Esophagus (tissue), 2 donors: ENCODE results near the gene C1GALT1C1L. TPM values are rescaled to one million over a fixed set of nuclear protein-coding genes. Genes with fewer than 3 reads are reported as not detected.
"Not testable (repeated sequence)": the region's sequence is repeated elsewhere in the genome, so short reads cannot be mapped to it uniquely, and the experiment has no call there.

ENCODE experiments used
- H3K27ac ChIP-seq, 2 donors: one replicate each; pipeline ENCODE4 v1.5.1; 2013; ENCODE audit warnings: low read depth in 2 of 2, mild to moderate bottlenecking in 2 of 2, inconsistent platforms in 1 of 2, low read length in 1 of 2, moderate library complexity in 1 of 2
- H3K27me3 ChIP-seq, 2 donors: one replicate each; pipeline ENCODE4 v1.6.1; 2013; ENCODE audit warnings: low read length in 2 of 2, control low read depth in 1 of 2, mild to moderate bottlenecking in 1 of 2; ENCODE audit not compliant: insufficient read depth in 2 of 2, control insufficient read depth in 1 of 2
- H3K36me3 ChIP-seq, 2 donors: one replicate each; pipeline ENCODE4 v1.6.1; 2013; ENCODE audit warnings: low read length in 1 of 2; ENCODE audit not compliant: control insufficient read depth in 2 of 2, insufficient read depth in 2 of 2
- H3K4me1 ChIP-seq, 2 donors: one replicate each; pipeline ENCODE4 v1.6.1; 2013; ENCODE audit warnings: low read length in 1 of 2; ENCODE audit not compliant: control insufficient read depth in 2 of 2, insufficient read depth in 2 of 2
- H3K4me3 ChIP-seq, 2 donors: one replicate each; pipeline ENCODE4 v1.5.1; 2013; ENCODE audit warnings: low read length in 2 of 2, mild to moderate bottlenecking in 2 of 2, low read depth in 1 of 2, moderate library complexity in 1 of 2
- H3K9me3 ChIP-seq, 2 donors: one replicate each; pipeline ENCODE4 v1.6.1; 2013; ENCODE audit warnings: mild to moderate bottlenecking in 2 of 2, low read depth in 1 of 2, low read length in 1 of 2, moderate library complexity in 1 of 2; ENCODE audit not compliant: control insufficient read depth in 2 of 2, insufficient read depth in 1 of 2
- WGBS, 2 donors: extraction: QIAGEN DNeasy Blood & Tissue Kit; methylation state at CpG; one replicate each; pipeline ENCODE4 v1.1.7; 2013; 5-methylcytosine and 5-hydroxymethylcytosine counted together
- polyA plus RNA-seq, 2 donors: library from polyadenylated mRNA; stranded (reverse); fragments of 200-250 nt; gene quantifications; one replicate each; pipeline ENCODE4 v1.2.3, GENCODE V29; 2013
- donor health status: healthy with polysubstance abuse.
- donor health status: Bipolar disorder and iron deficiency.

The C1GALT1C1L gene
- polyA plus RNA-seq, 2 donors = 0.26 to 0.45 TPM

GRCh38 chr2:43708178-43708577 lies 31.9 kb upstream of the C1GALT1C1L start:
- no peaks in the 10 kb centered on the region for H3K36me3 ChIP-seq
- no peaks in the 10 kb centered on the region for H3K27me3 ChIP-seq
- H3K9me3 ChIP-seq = no peaks in the 10 kb centered on the region
- H3K4me1 ChIP-seq = peaks cover 0 to 2% of the 10 kb centered on the region in 2 donors
- WGBS, 2 donors = 78 to 83% methylated on average over 6 of the region's 6 CpGs
- no peak overlapping the region for H3K27ac ChIP-seq
- H3K4me3 ChIP-seq = no peak overlapping the region

- Histone ChIP-seq H3K4me3 (no peak overlapping the region), H3K27me3 (no peaks in the 10 kb centered on the region), H3K36me3 (no peaks in the 10 kb centered on the region), H3K27ac (no peak overlapping the region), H3K9me3 (no peaks in the 10 kb centered on the region), H3K4me1 (peaks cover 0 to 2% of the 10 kb centered on the region in 2 donors)
- WGBS, 2 donors = 59 to 65% methylated on average over 7 of the region's 7 CpGs
These were observed 31.2 kb upstream of the C1GALT1C1L start for GRCh38 chr2:43707255-43708015.

DNA sequence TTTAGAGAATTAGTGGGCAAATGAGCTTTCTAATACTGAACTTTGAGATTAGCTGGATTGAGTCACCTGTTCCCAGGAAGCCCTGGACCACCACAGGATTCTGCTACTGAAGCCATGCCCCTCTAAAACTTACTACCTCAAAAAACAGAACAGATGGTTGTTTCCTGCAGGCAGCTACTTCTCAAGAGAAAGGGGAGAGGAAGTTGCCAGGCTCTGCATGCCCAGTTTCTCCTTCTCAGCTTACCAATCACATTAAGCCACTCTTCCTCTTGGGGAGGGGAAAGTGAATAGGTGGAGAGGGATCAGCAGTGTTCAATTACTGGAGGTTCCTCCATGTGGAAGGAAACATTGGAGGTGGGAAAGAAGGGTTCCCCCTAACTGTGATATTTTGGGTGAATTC lies 24.9 kb upstream of the C1GALT1C1L start:
- no peaks in the 10 kb centered on the region for H3K4me1 ChIP-seq

DNA sequence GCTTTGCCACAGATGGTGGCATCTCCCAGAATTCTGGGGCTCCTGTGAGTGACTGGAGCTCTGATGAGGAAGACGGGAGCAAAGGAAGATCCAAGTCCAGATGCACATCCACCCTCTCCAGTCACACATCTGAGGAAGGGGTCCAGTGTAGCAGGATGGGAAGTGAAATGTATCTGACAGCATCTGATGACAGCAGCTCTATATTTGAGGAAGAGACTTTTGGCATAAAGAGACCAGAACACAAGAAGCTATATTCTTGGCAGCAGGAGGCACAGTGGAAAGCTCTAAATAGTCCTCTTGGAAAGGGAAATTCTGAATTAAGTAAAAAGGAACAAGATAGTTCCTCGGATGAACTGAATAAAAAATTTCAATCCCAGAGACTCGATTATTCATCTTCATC lies 23.5 kb upstream of the C1GALT1C1L start:
- Histone ChIP-seq H3K9me3 (no peaks in the 10 kb centered on the region), H3K27me3 (no peaks in the 10 kb centered on the region), H3K4me3 (no peak overlapping the region), H3K36me3 (no peaks in the 10 kb centered on the region), H3K27ac (no peak overlapping the region), H3K4me1 (no peaks in the 10 kb centered on the region)
- 76 to 79% methylated on average over 3 of the region's 3 CpGs for WGBS, 2 donors

More for the DNA sequence above, 24.9 kb upstream of the C1GALT1C1L start:
- no peak overlapping the region for H3K4me3 ChIP-seq
- H3K9me3 ChIP-seq = no peaks in the 10 kb centered on the region
- H3K27me3 ChIP-seq = no peaks in the 10 kb centered on the region
- no peaks in the 10 kb centered on the region for H3K36me3 ChIP-seq
- H3K27ac ChIP-seq = no peak overlapping the region

- H3K4me1 ChIP-seq, H3K36me3 ChIP-seq: not testable (repeated sequence)
- 90 to 92% methylated on average over 6 of the region's 6 CpGs for WGBS, 2 donors
These were observed 21.9 kb upstream of the C1GALT1C1L start for GRCh38 chr2:43698140-43698539.

GRCh38 chr2:43692428-43692994 lies 16.3 kb upstream of the C1GALT1C1L start:
- no peak overlapping the region for H3K4me3 ChIP-seq
- H3K27ac ChIP-seq = no peak overlapping the region
- no peaks in the 10 kb centered on the region for H3K36me3 ChIP-seq
- no peaks in the 10 kb centered on the region for H3K9me3 ChIP-seq
- 80 to 83% methylated on average over 5 of the region's 5 CpGs for WGBS, 2 donors
- no peaks in the 10 kb centered on the region for H3K27me3 ChIP-seq
- no peaks in the 10 kb centered on the region for H3K4me1 ChIP-seq

More at GRCh38 chr2:43698140-43698539, 21.9 kb upstream of the C1GALT1C1L start:
- not testable (repeated sequence) for H3K27me3 ChIP-seq, H3K4me3 ChIP-seq, H3K27ac ChIP-seq, H3K9me3 ChIP-seq

DNA sequence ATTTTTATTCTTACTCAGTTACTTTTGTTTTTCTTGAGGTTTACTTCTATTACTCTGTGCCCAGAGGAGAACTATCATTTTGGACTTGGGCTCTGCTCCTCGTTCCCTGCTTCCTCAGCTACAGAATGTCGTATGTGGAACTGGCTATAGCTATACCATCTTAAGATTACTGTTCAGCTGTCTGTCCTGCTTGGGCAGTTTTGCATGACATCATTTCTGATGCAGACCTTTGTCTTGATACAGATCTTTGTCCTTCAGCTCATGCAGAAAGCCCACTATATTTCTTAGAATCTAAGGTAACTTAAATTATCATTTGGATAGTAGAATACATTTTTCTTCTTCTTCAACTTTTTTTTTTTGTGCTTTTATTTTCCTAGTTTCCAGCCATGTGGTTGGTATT lies 13.8 kb upstream of the C1GALT1C1L start:
- H3K36me3 ChIP-seq = no peaks in the 10 kb centered on the region
- 77 to 86% methylated on average over 2 of the region's 2 CpGs for WGBS, 2 donors
- H3K27me3 ChIP-seq = no peaks in the 10 kb centered on the region
- no peaks in the 10 kb centered on the region for H3K4me1 ChIP-seq
- H3K27ac ChIP-seq = no peak overlapping the region
- no peaks in the 10 kb centered on the region for H3K9me3 ChIP-seq
- no peak overlapping the region for H3K4me3 ChIP-seq

- no peak overlapping the region for H3K4me3 ChIP-seq
- no peak overlapping the region for H3K27ac ChIP-seq
- no peaks in the 10 kb centered on the region for H3K36me3 ChIP-seq
- H3K27me3 ChIP-seq = no peaks in the 10 kb centered on the region
- no peaks in the 10 kb centered on the region for H3K4me1 ChIP-seq
- 50 to 65% methylated on average over 5 of the region's 5 CpGs for WGBS, 2 donors
- no peaks in the 10 kb centered on the region for H3K9me3 ChIP-seq
These were observed 9.1 kb upstream of the C1GALT1C1L start for GRCh38 chr2:43685357-43685756.

DNA sequence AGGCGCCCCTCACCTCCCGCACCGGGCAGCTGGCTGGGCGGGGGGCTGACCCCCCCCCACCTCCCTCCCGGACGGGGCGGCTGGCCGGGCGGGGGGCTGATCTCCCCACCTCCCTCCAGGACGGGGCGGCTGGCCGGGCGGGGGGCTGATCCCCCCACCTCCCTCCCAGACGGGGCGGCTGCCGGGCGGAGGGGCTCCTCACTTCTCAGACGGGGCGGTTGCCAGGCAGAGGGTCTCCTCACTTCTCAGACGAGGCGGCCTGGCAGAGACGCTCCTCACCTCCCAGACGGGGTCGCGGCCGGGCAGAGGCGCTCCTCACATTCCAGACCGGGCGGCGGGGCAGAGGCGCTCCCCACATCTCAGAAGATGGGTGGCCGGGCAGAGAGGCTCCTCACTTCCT lies 1.6 kb upstream of the C1GALT1C1L start:
- 98 to 99% methylated on average over 16 to 32 of the region's 32 CpGs for WGBS, 2 donors
- not testable (repeated sequence) for H3K4me3 ChIP-seq, H3K36me3 ChIP-seq, H3K27ac ChIP-seq, H3K4me1 ChIP-seq, H3K9me3 ChIP-seq, H3K27me3 ChIP-seq
